ENCODE data around the gene PPIE. TPM values are rescaled to one million over a fixed set of nuclear protein-coding genes. Genes with fewer than 3 reads are reported as not detected.
A peak's percentile ranks its signal among the peaks of the same experiment; 100 is the strongest.

PPIE gene
- total and polyA plus RNA-seq, 4 experiments from 2014 or later = 67.7 to 162 (median 73.3) TPM

- H3K4me1 ChIP-seq (ENCODE audit: insufficient read depth, low read length) = peaks cover 46% of the 10 kb centered on the region
- Mint-ChIP-seq H3K27ac (peak overlapping the region; percentile 85 to 92 (median 87)), H3K4me1 (peaks cover 19 to 46% (median 38%) of the 10 kb centered on the region in 4 donors), H3K36me3 (peaks cover 0 to 2% of the 10 kb centered on the region in 2 donors), H3K4me3 (peak overlapping the region; percentile 82 to 95 (median 87)), H3K9me3 (no peaks in the 10 kb centered on the region), H3K27me3 (no peaks in the 10 kb centered on the region)
- no peaks in the 10 kb centered on the region for H3K9me3 ChIP-seq (ENCODE audit: control insufficient read depth in 1 of 2, low read length in 2 of 2)
- CTCF ChIA-PET (ENCODE audit: partially characterized antibody) = interaction anchor here (0.9 to 5.8 kb wide), 12 partner anchors 8 to 218 kb away, joined by 3 to 37 read pairs (median 4); partner anchors contain the start of gene NT5C1A
- peak overlapping the region; percentile 69 to 88 for H3K4me3 ChIP-seq (ENCODE audit: low read length in 2 of 2)
- H3K27ac ChIP-seq (ENCODE audit: low read depth, low read length) = peak overlapping the region; percentile 65
- POLR2A ChIA-PET (ENCODE audit: partially characterized antibody) = interaction anchor here (1.1 to 5.6 kb wide), 12 partner anchors 8 to 1170 kb away, joined by 3 to 62 read pairs (median 6); partner anchors contain the start of genes CAP1, CITED4, NT5C1A and PABPC4
- DNase-seq = peak in 2 of 5 donors; percentile 25 to 51
- no peaks in the 10 kb centered on the region for H3K36me3 ChIP-seq (ENCODE audit: insufficient read depth, low read length)
- no peaks in the 10 kb centered on the region for H3K27me3 ChIP-seq (ENCODE audit: insufficient read depth, low read length)
- intact Hi-C loops (cut with micrococcal nuclease) = loop anchor here (5.0 kb wide), 1 partner anchor 45 kb away; the partner anchor contains the start of gene PPIE
Measured at GRCh38 chr1:39692152-39693074, 46.3 kb upstream of the PPIE start.

- H3K27ac Mint-ChIP-seq = peak overlapping the region in 6 of 7 donors; percentile 30 to 72 (median 48)
- Histone ChIP-seq H3K9me3 (ENCODE audit: control insufficient read depth in 1 of 2, low read length in 2 of 2) (no peaks in the 10 kb centered on the region), H3K4me1 (ENCODE audit: insufficient read depth, low read length) (peaks cover 35% of the 10 kb centered on the region), H3K4me3 (ENCODE audit: low read length in 2 of 2) (no peak overlapping the region), H3K27ac (ENCODE audit: low read depth, low read length) (no peak overlapping the region), H3K36me3 (ENCODE audit: insufficient read depth, low read length) (no peaks in the 10 kb centered on the region), H3K27me3 (ENCODE audit: insufficient read depth, low read length) (no peaks in the 10 kb centered on the region)
- DNase-seq = no peak
- H3K4me3 Mint-ChIP-seq = peak overlapping the region in 1 of 8 donors; percentile 39
- peaks cover 15 to 38% (median 32%) of the 10 kb centered on the region in 4 donors for H3K4me1 Mint-ChIP-seq
- H3K36me3 Mint-ChIP-seq = peaks cover 0 to 2% of the 10 kb centered on the region in 2 donors
- intact Hi-C loops (cut with micrococcal nuclease) = loop anchor here (5.0 kb wide), 1 partner anchor 43 kb away; the partner anchor contains the start of gene PPIE
- H3K27me3 Mint-ChIP-seq = no peaks in the 10 kb centered on the region
- ChIA-PET POLR2A (ENCODE audit: partially characterized antibody) (interaction anchor here (5.6 kb wide), 1 partner anchor 21 kb away, joined by 62 read pairs; the partner anchor contains the start of gene NT5C1A), CTCF (ENCODE audit: partially characterized antibody) (interaction anchor here (1.4 to 5.8 kb wide), 3 partner anchors 23 to 87 kb away, joined by 4 to 37 read pairs (median 7); partner anchors contain the start of gene NT5C1A)
- no peaks in the 10 kb centered on the region for H3K9me3 Mint-ChIP-seq
Measured at GRCh38 chr1:39694026-39694425, 44.7 kb upstream of the PPIE start.

- Histone ChIP-seq H3K27me3 (ENCODE audit: insufficient read depth, low read length) (no peaks in the 10 kb centered on the region), H3K9me3 (ENCODE audit: control insufficient read depth in 1 of 2, low read length in 2 of 2) (no peaks in the 10 kb centered on the region), H3K4me1 (ENCODE audit: insufficient read depth, low read length) (peaks cover 25% of the 10 kb centered on the region), H3K27ac (ENCODE audit: low read depth, low read length) (no peak overlapping the region), H3K4me3 (ENCODE audit: low read length in 2 of 2) (no peak overlapping the region), H3K36me3 (ENCODE audit: insufficient read depth, low read length) (no peaks in the 10 kb centered on the region)
- no peak for DNase-seq
- peaks cover 12 to 28% (median 23%) of the 10 kb centered on the region in 4 donors for H3K4me1 Mint-ChIP-seq
- H3K27ac Mint-ChIP-seq = peak overlapping the region in 3 of 7 donors; percentile 3 to 35 (median 7)
- no peaks in the 10 kb centered on the region for H3K27me3 Mint-ChIP-seq
- H3K36me3 Mint-ChIP-seq = peaks cover 0 to 2% of the 10 kb centered on the region in 2 donors
- H3K9me3 Mint-ChIP-seq = no peaks in the 10 kb centered on the region
- CTCF ChIA-PET (ENCODE audit: partially characterized antibody) = interaction anchor here (0.6 to 5.8 kb wide), 2 partner anchors 19 to 36 kb away, joined by 3 to 37 read pairs; no protein-coding TSS in a partner anchor
- no peak overlapping the region for H3K4me3 Mint-ChIP-seq
- intact Hi-C loops (cut with micrococcal nuclease) = no loop called here
- POLR2A ChIA-PET (ENCODE audit: partially characterized antibody) = interaction anchor here (5.6 kb wide), 1 partner anchor 22 kb away, joined by 62 read pairs; the partner anchor contains the start of gene NT5C1A
Measured at GRCh38 chr1:39695016-39695415, 43.7 kb upstream of the PPIE start.

- H3K4me1 Mint-ChIP-seq = peaks cover 5 to 17% (median 13%) of the 10 kb centered on the region in 4 donors
- intact Hi-C loops (cut with micrococcal nuclease) = no loop called here
- H3K27ac ChIP-seq (ENCODE audit: low read depth, low read length) = no peak overlapping the region
- no peaks in the 10 kb centered on the region for H3K36me3 ChIP-seq (ENCODE audit: insufficient read depth, low read length)
- no peak overlapping the region for H3K4me3 ChIP-seq (ENCODE audit: low read length in 2 of 2)
- H3K27me3 ChIP-seq (ENCODE audit: insufficient read depth, low read length) = no peaks in the 10 kb centered on the region
- POLR2A ChIA-PET (ENCODE audit: partially characterized antibody) = no interaction called here
- H3K9me3 Mint-ChIP-seq = no peaks in the 10 kb centered on the region
- peaks cover 14% of the 10 kb centered on the region for H3K4me1 ChIP-seq (ENCODE audit: insufficient read depth, low read length)
- CTCF ChIA-PET (ENCODE audit: partially characterized antibody) = interaction anchor here (1.1 kb wide), 1 partner anchor 24 kb away, joined by 3 read pairs; no protein-coding TSS in a partner anchor
- no peaks in the 10 kb centered on the region for H3K27me3 Mint-ChIP-seq
- no peaks in the 10 kb centered on the region for H3K9me3 ChIP-seq (ENCODE audit: control insufficient read depth in 1 of 2, low read length in 2 of 2)
- H3K4me3 Mint-ChIP-seq = no peak overlapping the region
- DNase-seq = no peak
- no peaks in the 10 kb centered on the region for H3K36me3 Mint-ChIP-seq
- peak overlapping the region in 2 of 7 donors; percentile 19 to 65 for H3K27ac Mint-ChIP-seq
Measured at GRCh38 chr1:39696448-39696847, 42.2 kb upstream of the PPIE start.

- H3K9me3 Mint-ChIP-seq = no peaks in the 10 kb centered on the region
- CTCF ChIA-PET (ENCODE audit: partially characterized antibody) = interaction anchor here (2.5 kb wide), 1 partner anchor 26 kb away, joined by 9 read pairs; the partner anchor contains the start of gene NT5C1A
Measured at GRCh38 chr1:39698568-39698967, 40.1 kb upstream of the PPIE start.

GRCh38 chr1:39699419-39699818 lies 39.3 kb upstream of the PPIE start:
- H3K4me1 Mint-ChIP-seq = peaks cover 0 to 7% (median 1%) of the 10 kb centered on the region in 4 donors
- DNase-seq = no peak
- ChIA-PET POLR2A (ENCODE audit: partially characterized antibody) (interaction anchor here (1.2 kb wide), 1 partner anchor 8 kb away, joined by 5 read pairs; the partner anchor contains the start of gene HPCAL4), CTCF (ENCODE audit: partially characterized antibody) (interaction anchor here (2.5 kb wide), 1 partner anchor 27 kb away, joined by 9 read pairs; the partner anchor contains the start of gene NT5C1A)
- Histone ChIP-seq H3K27ac (ENCODE audit: low read depth, low read length) (no peak overlapping the region), H3K36me3 (ENCODE audit: insufficient read depth, low read length) (no peaks in the 10 kb centered on the region), H3K4me3 (ENCODE audit: low read length in 2 of 2) (no peak overlapping the region), H3K9me3 (ENCODE audit: control insufficient read depth in 1 of 2, low read length in 2 of 2) (no peaks in the 10 kb centered on the region), H3K27me3 (ENCODE audit: insufficient read depth, low read length) (no peaks in the 10 kb centered on the region), H3K4me1 (ENCODE audit: insufficient read depth, low read length) (no peaks in the 10 kb centered on the region)
- H3K27ac Mint-ChIP-seq = no peak overlapping the region
- intact Hi-C loops (cut with micrococcal nuclease) = no loop called here
- H3K4me3 Mint-ChIP-seq = no peak overlapping the region
- no peaks in the 10 kb centered on the region for H3K36me3 Mint-ChIP-seq
- H3K27me3 Mint-ChIP-seq = no peaks in the 10 kb centered on the region
- no peaks in the 10 kb centered on the region for H3K9me3 Mint-ChIP-seq

More at GRCh38 chr1:39698568-39698967, 40.1 kb upstream of the PPIE start:
- H3K27ac Mint-ChIP-seq = no peak overlapping the region
- no peaks in the 10 kb centered on the region for H3K36me3 Mint-ChIP-seq
- Histone ChIP-seq H3K27me3 (ENCODE audit: insufficient read depth, low read length) (no peaks in the 10 kb centered on the region), H3K36me3 (ENCODE audit: insufficient read depth, low read length) (no peaks in the 10 kb centered on the region), H3K4me1 (ENCODE audit: insufficient read depth, low read length) (no peaks in the 10 kb centered on the region), H3K4me3 (ENCODE audit: low read length in 2 of 2) (no peak overlapping the region), H3K9me3 (ENCODE audit: control insufficient read depth in 1 of 2, low read length in 2 of 2) (no peaks in the 10 kb centered on the region), H3K27ac (ENCODE audit: low read depth, low read length) (no peak overlapping the region)
- no peak for DNase-seq
- peaks cover 0 to 7% (median 2%) of the 10 kb centered on the region in 4 donors for H3K4me1 Mint-ChIP-seq
- POLR2A ChIA-PET (ENCODE audit: partially characterized antibody) = no interaction called here
- intact Hi-C loops (cut with micrococcal nuclease) = no loop called here
- no peaks in the 10 kb centered on the region for H3K27me3 Mint-ChIP-seq
- no peak overlapping the region for H3K4me3 Mint-ChIP-seq

Data from CD4-positive, alpha-beta memory T cell (primary cell).